ENCODE data around the gene EXT2. TPM values are rescaled to one million over a fixed set of nuclear protein-coding genes. Genes with fewer than 3 reads are reported as not detected.

EXT2 gene
- total RNA-seq, 4 donors from 2014 or later = 47.8 to 80.4 (median 68.0) TPM

GRCh38 chr11:44248109-44248508 lies 152.6 kb downstream of the EXT2 start:
- Histone ChIP-seq H3K4me1 (peaks cover 10 to 15% (median 13%) of the 10 kb centered on the region in 4 donors), H3K4me3 (no peak overlapping the region), H3K27ac (replicated peaks in 1 of 4) (no peak overlapping the region), H3K9me3 (peaks cover 0 to 16% (median 10%) of the 10 kb centered on the region in 4 donors), H3K36me3 (peaks cover 0 to 38% (median 11%) of the 10 kb centered on the region in 4 donors), H3K27me3 (no peaks in the 10 kb centered on the region)
- intact Hi-C loops (cut with DNase I) = no loop called here
- no peak for DNase-seq (ENCODE audit: extremely low spot score)
- 91% methylated on average over 2 of the region's 2 CpGs for WGBS
- TF ChIP-seq, protein P1, sequence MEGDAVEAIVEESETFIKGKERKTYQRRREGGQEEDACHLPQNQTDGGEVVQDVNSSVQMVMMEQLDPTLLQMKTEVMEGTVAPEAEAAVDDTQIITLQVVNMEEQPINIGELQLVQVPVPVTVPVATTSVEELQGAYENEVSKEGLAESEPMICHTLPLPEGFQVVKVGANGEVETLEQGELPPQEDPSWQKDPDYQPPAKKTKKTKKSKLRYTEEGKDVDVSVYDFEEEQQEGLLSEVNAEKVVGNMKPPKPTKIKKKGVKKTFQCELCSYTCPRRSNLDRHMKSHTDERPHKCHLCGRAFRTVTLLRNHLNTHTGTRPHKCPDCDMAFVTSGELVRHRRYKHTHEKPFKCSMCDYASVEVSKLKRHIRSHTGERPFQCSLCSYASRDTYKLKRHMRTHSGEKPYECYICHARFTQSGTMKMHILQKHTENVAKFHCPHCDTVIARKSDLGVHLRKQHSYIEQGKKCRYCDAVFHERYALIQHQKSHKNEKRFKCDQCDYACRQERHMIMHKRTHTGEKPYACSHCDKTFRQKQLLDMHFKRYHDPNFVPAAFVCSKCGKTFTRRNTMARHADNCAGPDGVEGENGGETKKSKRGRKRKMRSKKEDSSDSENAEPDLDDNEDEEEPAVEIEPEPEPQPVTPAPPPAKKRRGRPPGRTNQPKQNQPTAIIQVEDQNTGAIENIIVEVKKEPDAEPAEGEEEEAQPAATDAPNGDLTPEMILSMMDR (IDR thresholded peaks at IDR 0.05) = no peak
- TF ChIP-seq POLR2A (IDR thresholded peaks at IDR 0.05; ENCODE audit: low read depth) = no peak
- TF ChIP-seq EP300 (IDR thresholded peaks at IDR 0.05) = no peak
- no peak for TF ChIP-seq POLR2AphosphoS5 (IDR thresholded peaks at IDR 0.05)

DNA sequence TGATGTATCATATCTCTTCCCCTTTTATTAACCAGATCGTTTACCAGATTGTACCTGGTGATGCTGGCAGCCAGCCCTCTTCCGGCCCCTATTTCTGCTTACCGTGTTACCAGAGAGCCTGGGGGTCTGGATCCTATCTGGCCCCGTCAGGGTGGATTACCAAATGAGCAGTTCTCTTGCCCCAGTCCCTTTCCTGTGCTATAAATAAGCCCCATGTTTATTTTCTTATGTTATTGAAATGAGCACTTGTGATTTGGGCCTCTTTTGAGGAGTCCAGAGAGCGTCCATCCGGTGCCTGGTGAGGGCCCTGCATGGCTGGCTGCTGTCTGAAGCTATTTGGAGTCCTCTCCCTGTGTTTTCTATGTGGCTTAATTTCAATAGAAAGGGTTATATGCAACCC lies 154.9 kb downstream of the EXT2 start:
- Histone ChIP-seq H3K27ac (replicated peaks in 1 of 4) (no peak overlapping the region), H3K4me1 (peaks cover 0 to 4% (median 0%) of the 10 kb centered on the region in 4 donors), H3K27me3 (no peaks in the 10 kb centered on the region), H3K36me3 (peaks cover 0 to 24% (median 8%) of the 10 kb centered on the region in 4 donors), H3K9me3 (peaks cover 0 to 20% (median 15%) of the 10 kb centered on the region in 4 donors), H3K4me3 (no peak overlapping the region)
- DNase-seq (ENCODE audit: extremely low spot score) = no peak
- TF ChIP-seq POLR2A (IDR thresholded peaks at IDR 0.05; ENCODE audit: low read depth) (no peak), POLR2AphosphoS5 (IDR thresholded peaks at IDR 0.05) (no peak), EP300 (IDR thresholded peaks at IDR 0.05) (no peak)
- TF ChIP-seq, protein P1 (IDR thresholded peaks at IDR 0.05) = no peak
- WGBS = 72% methylated on average over 6 of the region's 6 CpGs
- intact Hi-C loops (cut with DNase I) = no loop called here

DNA sequence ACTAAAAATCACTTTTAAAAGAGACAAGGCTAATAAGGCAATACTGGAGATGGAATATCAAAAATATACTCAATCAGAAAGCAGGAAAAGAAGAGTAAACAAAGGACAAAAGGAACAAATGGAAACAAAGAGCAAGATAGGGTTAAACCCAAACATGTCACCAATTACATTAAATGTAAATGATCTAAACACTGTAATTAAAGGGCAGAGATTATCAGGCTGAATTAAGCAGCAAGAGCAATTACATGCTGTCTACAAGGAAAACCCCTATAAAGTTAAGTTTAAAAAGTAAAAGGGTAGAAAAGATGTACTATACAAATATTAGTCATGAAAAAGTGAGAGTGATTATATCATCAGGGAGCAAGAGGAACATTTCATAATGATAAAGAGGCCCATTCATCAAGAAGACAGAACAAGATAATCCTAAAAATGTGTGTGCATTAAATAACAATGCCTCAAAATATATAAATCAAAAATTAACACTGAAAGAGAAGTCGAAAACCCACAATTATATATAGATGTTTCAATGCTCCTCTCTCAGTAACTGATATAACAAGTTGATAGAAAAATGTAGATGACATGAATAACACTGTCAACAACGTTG lies 157.6 kb downstream of the EXT2 start:
- Histone ChIP-seq H3K4me3 (no peak overlapping the region), H3K27me3 (no peaks in the 10 kb centered on the region), H3K9me3 (peaks cover 0 to 20% (median 15%) of the 10 kb centered on the region in 4 donors), H3K36me3 (peaks cover 0 to 21% (median 8%) of the 10 kb centered on the region in 4 donors), H3K4me1 (peaks cover 0 to 4% (median 0%) of the 10 kb centered on the region in 4 donors), H3K27ac (replicated peaks in 1 of 4) (no peak overlapping the region)
- intact Hi-C loops (cut with DNase I) = no loop called here
- no peak for DNase-seq (ENCODE audit: extremely low spot score)
- WGBS = 89% methylated on average over 2 of the region's 2 CpGs
- TF ChIP-seq, protein P1 (IDR thresholded peaks at IDR 0.05) = no peak
- TF ChIP-seq EP300 (IDR thresholded peaks at IDR 0.05) (no peak), POLR2AphosphoS5 (IDR thresholded peaks at IDR 0.05) (no peak), POLR2A (IDR thresholded peaks at IDR 0.05; ENCODE audit: low read depth) (no peak)

GRCh38 chr11:44255406-44256071 lies 160.1 kb downstream of the EXT2 start:
- intact Hi-C loops (cut with DNase I) = no loop called here
- WGBS = 65% methylated on average over 6 of the region's 6 CpGs

More at GRCh38 chr11:44255406-44256071, 160.1 kb downstream of the EXT2 start:
- peaks cover 0 to 20% (median 15%) of the 10 kb centered on the region in 4 donors for H3K9me3 ChIP-seq
- peaks cover 0 to 4% (median 0%) of the 10 kb centered on the region in 4 donors for H3K4me1 ChIP-seq
- H3K27me3 ChIP-seq = no peaks in the 10 kb centered on the region
- no peak overlapping the region for H3K27ac ChIP-seq (replicated peaks in 1 of 4)
- TF ChIP-seq POLR2A (IDR thresholded peaks at IDR 0.05; ENCODE audit: low read depth) (no peak), POLR2AphosphoS5 (IDR thresholded peaks at IDR 0.05) (no peak), EP300 (IDR thresholded peaks at IDR 0.05) (no peak)
- TF ChIP-seq, protein P1 (IDR thresholded peaks at IDR 0.05) = no peak
- H3K4me3 ChIP-seq = no peak overlapping the region
- no peak for DNase-seq (ENCODE audit: extremely low spot score)
- peaks cover 0 to 8% (median 3%) of the 10 kb centered on the region in 4 donors for H3K36me3 ChIP-seq
